ENCODE results near the gene UBE2QL1. TPM values are rescaled to one million over a fixed set of nuclear protein-coding genes. Genes with fewer than 3 reads are reported as not detected.

The UBE2QL1 gene
- total RNA-seq, 1 experiment from 2014 or later, result 0.11 TPM

DNA sequence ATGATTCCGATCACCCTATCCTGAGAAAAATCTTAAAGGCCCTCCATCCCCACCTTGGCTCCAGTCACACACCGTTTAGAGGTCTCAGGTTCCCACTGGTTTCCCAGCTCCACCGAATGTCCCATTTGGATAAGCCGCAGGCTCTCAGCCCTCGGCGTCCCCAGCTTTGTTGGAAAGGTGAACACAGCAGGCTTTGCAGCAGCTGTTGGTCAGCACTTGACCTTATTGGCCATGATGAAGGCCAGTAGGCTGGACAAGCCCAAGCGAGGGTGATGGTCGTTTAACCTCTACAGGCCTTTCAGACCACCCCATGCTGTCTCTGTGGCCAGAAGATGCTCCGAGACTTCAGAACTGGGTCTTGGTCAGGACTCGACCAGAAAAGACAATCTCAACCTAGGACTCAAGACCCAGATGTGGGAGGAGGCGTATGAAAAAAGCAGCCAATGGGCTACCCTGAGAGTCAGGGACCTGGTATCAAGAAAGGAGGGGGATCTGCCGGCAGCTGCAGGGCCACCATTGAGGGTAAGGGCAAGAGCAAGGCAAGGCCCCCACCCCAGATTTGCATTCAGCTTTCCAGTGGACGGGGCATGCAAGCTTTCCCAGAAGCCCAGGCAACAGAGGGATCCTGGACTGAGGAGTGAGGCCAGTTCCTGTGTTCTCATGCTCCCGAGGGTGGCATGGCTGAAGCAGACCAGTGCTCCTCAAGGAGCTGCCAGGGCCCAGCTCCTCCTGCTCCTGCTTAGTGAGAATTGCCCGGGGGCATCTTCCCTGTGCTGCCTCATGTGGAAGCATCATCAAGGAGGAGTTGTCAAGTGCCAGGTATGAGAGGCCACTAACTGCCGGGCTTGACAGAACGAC lies 13.4 kb downstream of the UBE2QL1 start:
- H3K18ac ChIP-seq (ENCODE audit: insufficient read length, low read depth, low read length), result no peak overlapping the region
- H4K91ac ChIP-seq (ENCODE audit: insufficient read length, low read depth, low read length), result no peak overlapping the region
- no peak overlapping the region for H3K9ac ChIP-seq (ENCODE audit: extremely low read depth, insufficient read length, low read length)
- H2BK120ac ChIP-seq (ENCODE audit: low read depth, low read length, poor library complexity, severe bottlenecking), result no peak overlapping the region
- no peak overlapping the region for H3K14ac ChIP-seq (ENCODE audit: insufficient read depth, low read length)
- no peak overlapping the region for H3K27ac ChIP-seq (ENCODE audit: insufficient read length, low read depth, low read length)
- H4K20me1 ChIP-seq (ENCODE audit: control insufficient read depth, insufficient read depth, insufficient read length), result no peaks in the 10 kb centered on the region
- H3K27me3 Mint-ChIP-seq (ENCODE audit: low read depth), result peaks cover 54% of the 10 kb centered on the region
- H3K9me3 Mint-ChIP-seq, result no peaks in the 10 kb centered on the region
- H3K4me2 ChIP-seq (ENCODE audit: insufficient read depth, insufficient read length, low read length), result no peak overlapping the region
- no peak overlapping the region for H2BK5ac ChIP-seq (ENCODE audit: insufficient read length, low read length)
- no peak overlapping the region for H3K4ac ChIP-seq (ENCODE audit: low read depth, low read length)
- H2BK20ac ChIP-seq (ENCODE audit: low read depth, low read length, poor library complexity, severe bottlenecking), result no peak overlapping the region
- H3K4me3 Mint-ChIP-seq, result no peak overlapping the region
- no peak overlapping the region for H2AFZ ChIP-seq (ENCODE audit: low read length)
- H4K8ac ChIP-seq (replicated peaks; ENCODE audit: insufficient read length, low read depth, low read length), result no peak overlapping the region
- H2AK5ac ChIP-seq (ENCODE audit: insufficient read length, low read length), result no peak overlapping the region
- no peak for DNase-seq
- H3K27me3 ChIP-seq (ENCODE audit: insufficient read depth, low read length), result no peaks in the 10 kb centered on the region; the same call in 1 of the 2 replicates
- H3K23me2 ChIP-seq (ENCODE audit: insufficient read length, low read depth, low read length, poor library complexity, severe bottlenecking), result no peaks in the 10 kb centered on the region
- no peaks in the 10 kb centered on the region for H3K79me2 ChIP-seq (ENCODE audit: insufficient read depth, low read length)
- no peaks in the 10 kb centered on the region for H3K4me1 ChIP-seq (ENCODE audit: insufficient read depth, low read length)
- peaks cover 5 to 8% of the 10 kb centered on the region in 2 experiments for H3K4me1 Mint-ChIP-seq
- H3K9me3 ChIP-seq (ENCODE audit: control insufficient read depth, low read depth, low read length), result no peaks in the 10 kb centered on the region
- no peak overlapping the region for H2BK15ac ChIP-seq (ENCODE audit: low read depth, low read length)
- WGBS (ENCODE audit: extremely low coverage, insufficient read length, low lambda C conversion rate), result no CpG with 5 or more reads among the region's 17 CpGs
- no peaks in the 10 kb centered on the region for H3K79me1 ChIP-seq (ENCODE audit: insufficient read depth, low read depth, low read length, poor library complexity, severe bottlenecking)
- H3K36me3 Mint-ChIP-seq (ENCODE audit: insufficient read depth in 1 of 3, low read depth in 3 of 3), result no peaks in the 10 kb centered on the region
- no peak overlapping the region for H4K5ac ChIP-seq (ENCODE audit: insufficient read length, low read depth, low read length)
- H3K23ac ChIP-seq (ENCODE audit: insufficient read length, low read depth, low read length), result no peak overlapping the region
- no peak overlapping the region for H3K56ac ChIP-seq (ENCODE audit: insufficient read length, low read depth, low read length)
- no peak overlapping the region for H3T11ph ChIP-seq (ENCODE audit: low read length)
- H2BK12ac ChIP-seq (ENCODE audit: insufficient read length, low read depth, low read length), result no peak overlapping the region
- TF ChIP-seq, protein P1, sequence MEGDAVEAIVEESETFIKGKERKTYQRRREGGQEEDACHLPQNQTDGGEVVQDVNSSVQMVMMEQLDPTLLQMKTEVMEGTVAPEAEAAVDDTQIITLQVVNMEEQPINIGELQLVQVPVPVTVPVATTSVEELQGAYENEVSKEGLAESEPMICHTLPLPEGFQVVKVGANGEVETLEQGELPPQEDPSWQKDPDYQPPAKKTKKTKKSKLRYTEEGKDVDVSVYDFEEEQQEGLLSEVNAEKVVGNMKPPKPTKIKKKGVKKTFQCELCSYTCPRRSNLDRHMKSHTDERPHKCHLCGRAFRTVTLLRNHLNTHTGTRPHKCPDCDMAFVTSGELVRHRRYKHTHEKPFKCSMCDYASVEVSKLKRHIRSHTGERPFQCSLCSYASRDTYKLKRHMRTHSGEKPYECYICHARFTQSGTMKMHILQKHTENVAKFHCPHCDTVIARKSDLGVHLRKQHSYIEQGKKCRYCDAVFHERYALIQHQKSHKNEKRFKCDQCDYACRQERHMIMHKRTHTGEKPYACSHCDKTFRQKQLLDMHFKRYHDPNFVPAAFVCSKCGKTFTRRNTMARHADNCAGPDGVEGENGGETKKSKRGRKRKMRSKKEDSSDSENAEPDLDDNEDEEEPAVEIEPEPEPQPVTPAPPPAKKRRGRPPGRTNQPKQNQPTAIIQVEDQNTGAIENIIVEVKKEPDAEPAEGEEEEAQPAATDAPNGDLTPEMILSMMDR (conservative IDR thresholded peaks at IDR 0.05), result no peak
- H3K27ac Mint-ChIP-seq, result no peak overlapping the region
